BJ (cell line): ENCODE results near the gene GFPT2. TPM values are rescaled to one million over a fixed set of nuclear protein-coding genes. Genes with fewer than 3 reads are reported as not detected.

Experiments used
- CTCF ChIA-PET: fragments of 350-600 bp; formaldehyde crosslinking; extraction: SDS; loops from one replicate; lab custom pipeline; 2021; ENCODE audit warnings: antibody characterized with exemption, inconsistent platforms; lab: Yijun Ruan, JAX
- POLR2A ChIA-PET: fragments of 300-600 bp; sonication (Branson Sonifier 250); formaldehyde crosslinking; extraction: SDS; loops from one replicate; lab custom pipeline; 2021; ENCODE audit warnings: antibody characterized with exemption; lab: Charles Lee
- DNase-seq: peaks from one replicate; pipeline ENCODE4 v3.0.0-alpha.2; 2011; ENCODE audit warnings: low read depth
- H3K27me3 ChIP-seq: 2 replicates; pipeline ENCODE4 v1.6.0; 2011; ENCODE audit warnings: low read length; ENCODE audit not compliant: control insufficient read depth, insufficient read depth
- H3K36me3 ChIP-seq: 2 replicates; pipeline ENCODE4 v1.5.1; 2011; ENCODE audit warnings: low read length; ENCODE audit not compliant: control insufficient read depth, insufficient read depth
- H3K4me3 ChIP-seq: 2 replicates; pipeline ENCODE4 v1.5.1; 2011; ENCODE audit warnings: low read depth, mild to moderate bottlenecking, control low read depth, low read length
- CTCF ChIP-seq: IDR thresholded peaks from 2 replicates; pipeline ENCODE4 v1.5.1; 2011; ENCODE audit warnings: low read depth, mild to moderate bottlenecking, control low read depth, inconsistent platforms, low read length, moderate library complexity; ENCODE audit not compliant: insufficient read depth
- polyA plus RNA-seq: library from polyadenylated mRNA; depleted of rRNA; stranded (reverse); fragments of >200 nt; gene quantifications from 2 replicates; pipeline ENCODE4 v1.2.3, GENCODE V29; 2011

The GFPT2 gene
- polyA plus RNA-seq, 1 experiment = 6.1 TPM

GRCh38 chr5:180343110-180343830, 9.9 kb downstream of the GFPT2 start:
- no peak for DNase-seq
- no peak overlapping the region for H3K4me3 ChIP-seq
- no peak for TF ChIP-seq CTCF
- ChIA-PET CTCF (interaction anchor here (0.8 to 5.1 kb wide), 8 partner anchors 8 to 129 kb away, joined by 3 to 27 read pairs (median 5); no protein-coding TSS in a partner anchor), POLR2A (no interaction called here)
- no peaks in the 10 kb centered on the region for H3K36me3 ChIP-seq
- no peaks in the 10 kb centered on the region for H3K27me3 ChIP-seq

- POLR2A ChIA-PET = no interaction called here
Observed at GRCh38 chr5:180341595-180341994, 11.5 kb downstream of the GFPT2 start.

GRCh38 chr5:180340856-180341255, 12.3 kb downstream of the GFPT2 start:
- no peak for DNase-seq
- H3K4me3 ChIP-seq = no peak overlapping the region
- H3K27me3 ChIP-seq = no peaks in the 10 kb centered on the region
- no peaks in the 10 kb centered on the region for H3K36me3 ChIP-seq
- ChIA-PET CTCF (interaction anchor here (2.7 to 5.1 kb wide), 2 partner anchors 13 to 47 kb away, joined by 14 to 27 read pairs; no protein-coding TSS in a partner anchor), POLR2A (no interaction called here)
- no peak for TF ChIP-seq CTCF

More at GRCh38 chr5:180341595-180341994, 11.5 kb downstream of the GFPT2 start:
- CTCF ChIA-PET = interaction anchor here (2.7 to 5.1 kb wide), 2 partner anchors 13 to 48 kb away, joined by 14 to 27 read pairs; no protein-coding TSS in a partner anchor
- no peak overlapping the region for H3K4me3 ChIP-seq
- no peak for DNase-seq
- H3K36me3 ChIP-seq = no peaks in the 10 kb centered on the region
- TF ChIP-seq CTCF = no peak
- no peaks in the 10 kb centered on the region for H3K27me3 ChIP-seq

DNA sequence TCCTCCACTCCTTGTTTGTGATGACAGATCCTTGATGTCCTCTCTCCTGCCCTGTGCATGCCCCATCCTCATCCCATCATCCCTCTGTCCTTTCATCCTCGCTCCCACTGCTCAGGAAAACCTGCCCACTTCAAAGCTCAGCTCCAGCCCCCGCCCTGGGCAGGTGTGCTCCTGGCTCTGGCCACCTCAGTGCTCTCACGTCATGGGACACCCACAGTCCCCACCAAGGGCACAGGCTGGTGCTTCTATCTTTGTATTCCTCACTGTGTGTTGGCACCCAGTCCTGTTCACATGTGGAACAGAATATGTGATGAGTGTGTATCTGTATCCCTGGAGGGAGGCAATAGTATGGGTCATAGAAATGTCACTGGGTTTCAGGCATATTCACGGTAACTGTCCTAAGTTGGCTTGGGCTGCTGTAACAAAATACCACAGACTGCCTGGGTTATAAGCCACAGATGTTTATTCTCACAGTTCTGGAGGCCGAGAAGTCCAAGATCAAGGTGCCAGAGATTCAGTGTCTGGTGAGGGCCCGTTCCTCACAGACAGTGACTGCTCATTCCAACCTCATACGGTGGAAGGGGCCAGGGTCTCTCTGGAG, 13.5 kb downstream of the GFPT2 start:
- Histone ChIP-seq H3K4me3 (no peak overlapping the region), H3K36me3 (no peaks in the 10 kb centered on the region), H3K27me3 (no peaks in the 10 kb centered on the region)
- ChIA-PET POLR2A (no interaction called here), CTCF (no interaction called here)
- no peak for TF ChIP-seq CTCF
- DNase-seq = no peak

DNA sequence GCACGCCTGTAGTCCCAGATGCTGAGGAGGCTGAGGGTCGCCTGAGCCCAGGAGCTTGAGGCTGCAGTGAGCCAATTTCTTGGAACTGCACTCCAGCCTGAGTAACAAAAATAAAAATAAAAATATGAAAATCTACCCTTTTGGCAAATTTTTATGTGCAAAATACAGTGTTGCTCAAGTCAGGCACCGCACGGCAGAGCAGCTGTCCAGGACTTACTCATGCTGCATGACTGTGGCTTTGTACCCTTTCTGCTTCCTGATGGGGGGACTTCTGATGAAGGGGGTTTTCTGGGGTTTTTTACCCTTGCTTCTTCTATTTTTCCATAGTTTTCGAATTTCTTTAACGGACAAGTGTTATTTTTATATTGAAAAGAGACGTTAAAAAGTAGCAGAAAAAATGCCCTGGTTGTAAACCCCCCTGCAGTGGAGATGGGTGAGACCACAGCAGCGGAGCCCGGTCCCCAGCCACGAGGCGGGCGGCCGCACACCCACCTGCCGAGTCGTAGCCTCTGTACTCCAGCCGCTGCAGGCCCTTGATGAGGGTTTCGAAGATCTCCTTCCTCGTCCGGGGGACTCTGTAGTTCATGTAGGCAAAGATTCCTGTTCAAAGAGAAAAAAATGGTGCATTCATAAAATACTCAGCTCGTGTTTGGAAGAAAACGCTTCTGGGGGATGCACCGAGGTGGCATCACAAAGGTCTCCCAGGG, 15.0 kb downstream of the GFPT2 start:
- ChIA-PET POLR2A (no interaction called here), CTCF (no interaction called here)
- Histone ChIP-seq H3K4me3 (no peak overlapping the region), H3K36me3 (no peaks in the 10 kb centered on the region), H3K27me3 (no peaks in the 10 kb centered on the region)
- no peak for DNase-seq
- TF ChIP-seq CTCF = no peak
